GM21423 (cell line): ENCODE results near the gene ANKRD18A.
"Not testable (repeated sequence)": the region's sequence is repeated elsewhere in the genome, so short reads cannot be mapped to it uniquely, and the experiment has no call there.

Source experiments
- ATAC-seq: cut with Tn5 transposase; IDR thresholded peaks from one replicate; pipeline ENCODE4 v1.9.1; 2021; ENCODE audit warnings: mild to moderate bottlenecking, moderate library complexity; ENCODE audit not compliant: unreplicated experiment

The ANKRD18A gene

GRCh38 chr9:38546497-38547163, 73.8 kb downstream of the ANKRD18A start:
- ATAC-seq, result not testable (repeated sequence)

- not testable (repeated sequence) for ATAC-seq
Observed at GRCh38 chr9:38540535-38540934, 79.9 kb downstream of the ANKRD18A start.

GRCh38 chr9:38529317-38529716, 91.1 kb downstream of the ANKRD18A start:
- no peak for ATAC-seq

- ATAC-seq, result no peak
Observed at GRCh38 chr9:38527503-38527902, 92.9 kb downstream of the ANKRD18A start.

- no peak for ATAC-seq
Observed at GRCh38 chr9:38526591-38526990, 93.8 kb downstream of the ANKRD18A start.

- no peak for ATAC-seq
Observed at GRCh38 chr9:38523121-38523520, 97.3 kb downstream of the ANKRD18A start.

- no peak for ATAC-seq
Observed at GRCh38 chr9:38521762-38522161, 98.6 kb downstream of the ANKRD18A start.
